ENCODE results near the gene KIRREL3. TPM values are rescaled to one million over a fixed set of nuclear protein-coding genes. Genes with fewer than 3 reads are reported as not detected.

KIRREL3 gene
- total and polyA plus RNA-seq, 4 donors: 0.02 to 0.71 (median 0.15) TPM; not detected in 1

GRCh38 chr11:127017482-127017881 is 16.9 kb upstream of the KIRREL3 start:
- TF ChIP-seq CTCF (IDR thresholded peaks at IDR 0.05; ENCODE audit: control extremely low read depth, extremely low read depth): no peak
- ATAC-seq (ENCODE audit: insufficient read depth, low FRiP score) (peak; percentile 41), DNase-seq (peak; percentile 4 to 35 (median 25))
- H3K4me1 ChIP-seq (ENCODE audit: control insufficient read depth in 5 of 5, insufficient read depth in 5 of 5, low read length in 5 of 5): no peaks in the 10 kb centered on the region
- H3K27ac ChIP-seq (ENCODE audit: low read depth in 1 of 2, low read length in 1 of 2): no peak overlapping the region
- peaks cover 0 to 9% (median 0%) of the 10 kb centered on the region in 3 donors for H3K27me3 ChIP-seq (ENCODE audit: control insufficient read depth in 3 of 3, insufficient read depth in 3 of 3, low read length in 2 of 3)
- H3K36me3 ChIP-seq (ENCODE audit: control insufficient read depth in 4 of 4, insufficient read depth in 4 of 4, low read length in 4 of 4): no peaks in the 10 kb centered on the region
- H3K9me3 ChIP-seq (ENCODE audit: control insufficient read depth in 4 of 4, insufficient read depth in 3 of 4, low read length in 3 of 4): peaks cover 0 to 1% (median 0%) of the 10 kb centered on the region in 4 donors
- 52 to 61% methylated on average over 7 of the region's 7 CpGs for WGBS, 2 donors
- H3K4me3 ChIP-seq: no peak overlapping the region
- no peak overlapping the region for H3K9ac ChIP-seq (ENCODE audit: insufficient read depth in 1 of 2, low read length in 2 of 2)

GRCh38 chr11:127013550-127013949 is 13.0 kb upstream of the KIRREL3 start:
- Histone ChIP-seq H3K4me1 (ENCODE audit: control insufficient read depth in 5 of 5, insufficient read depth in 5 of 5, low read length in 5 of 5) (no peaks in the 10 kb centered on the region), H3K4me3 (no peak overlapping the region), H3K9ac (ENCODE audit: insufficient read depth in 1 of 2, low read length in 2 of 2) (no peak overlapping the region), H3K27ac (ENCODE audit: low read depth in 1 of 2, low read length in 1 of 2) (no peak overlapping the region), H3K27me3 (ENCODE audit: control insufficient read depth in 3 of 3, insufficient read depth in 3 of 3, low read length in 2 of 3) (peaks cover 0 to 9% (median 0%) of the 10 kb centered on the region in 3 donors), H3K36me3 (ENCODE audit: control insufficient read depth in 4 of 4, insufficient read depth in 4 of 4, low read length in 4 of 4) (no peaks in the 10 kb centered on the region), H3K9me3 (ENCODE audit: control insufficient read depth in 4 of 4, insufficient read depth in 3 of 4, low read length in 3 of 4) (no peaks in the 10 kb centered on the region)
- no peak for ATAC-seq (ENCODE audit: insufficient read depth, low FRiP score)
- TF ChIP-seq CTCF (IDR thresholded peaks at IDR 0.05; ENCODE audit: control extremely low read depth, extremely low read depth): no peak
- WGBS, 2 donors: 72 to 77% methylated on average over 5 of the region's 5 CpGs
- DNase-seq: no peak

GRCh38 chr11:127006311-127006710 is 5.7 kb upstream of the KIRREL3 start:
- TF ChIP-seq CTCF (IDR thresholded peaks at IDR 0.05; ENCODE audit: control extremely low read depth, extremely low read depth): no peak
- Histone ChIP-seq H3K4me3 (no peak overlapping the region), H3K9me3 (ENCODE audit: control insufficient read depth in 4 of 4, insufficient read depth in 3 of 4, low read length in 3 of 4) (peaks cover 0 to 2% (median 0%) of the 10 kb centered on the region in 4 donors), H3K36me3 (ENCODE audit: control insufficient read depth in 4 of 4, insufficient read depth in 4 of 4, low read length in 4 of 4) (no peaks in the 10 kb centered on the region), H3K27me3 (ENCODE audit: control insufficient read depth in 3 of 3, insufficient read depth in 3 of 3, low read length in 2 of 3) (peaks cover 7 to 46% (median 36%) of the 10 kb centered on the region in 3 donors), H3K27ac (ENCODE audit: low read depth in 1 of 2, low read length in 1 of 2) (no peak overlapping the region), H3K4me1 (ENCODE audit: control insufficient read depth in 5 of 5, insufficient read depth in 5 of 5, low read length in 5 of 5) (peaks cover 0 to 13% (median 0%) of the 10 kb centered on the region in 5 donors), H3K9ac (ENCODE audit: insufficient read depth in 1 of 2, low read length in 2 of 2) (no peak overlapping the region)
- no peak for DNase-seq
- ATAC-seq (ENCODE audit: insufficient read depth, low FRiP score): no peak
- 98 to 99% methylated on average over 2 of the region's 2 CpGs for WGBS, 2 donors
